ENCODE data around the gene MRAP.

Gene MRAP

GRCh38 chr21:32347977-32348376 lies 49.3 kb downstream of the MRAP start:
- Histone ChIP-seq H3K36me3 (ENCODE audit: insufficient read depth, low read length) (peaks cover 74% of the 10 kb centered on the region), H3K27ac (ENCODE audit: low read depth, low read length) (no peak overlapping the region), H3K4me1 (ENCODE audit: control insufficient read depth, insufficient read depth, low read length, unreplicated experiment) (no peaks in the 10 kb centered on the region), H3K79me2 (ENCODE audit: control insufficient read depth, insufficient read depth, low read length, unreplicated experiment) (no peaks in the 10 kb centered on the region), H2AFZ (ENCODE audit: low read length, unreplicated experiment) (no peak overlapping the region), H3K27me3 (ENCODE audit: insufficient read depth, low read length) (no peaks in the 10 kb centered on the region), H3K4me3 (ENCODE audit: low read depth, low read length) (no peak overlapping the region)

GRCh38 chr21:32348604-32349332 lies 50.1 kb downstream of the MRAP start:
- Histone ChIP-seq H3K27ac (ENCODE audit: low read depth, low read length) (no peak overlapping the region), H2AFZ (ENCODE audit: low read length, unreplicated experiment) (no peak overlapping the region), H3K4me1 (ENCODE audit: control insufficient read depth, insufficient read depth, low read length, unreplicated experiment) (no peaks in the 10 kb centered on the region), H3K79me2 (ENCODE audit: control insufficient read depth, insufficient read depth, low read length, unreplicated experiment) (peaks cover 2% of the 10 kb centered on the region), H3K4me3 (ENCODE audit: low read depth, low read length) (no peak overlapping the region), H3K36me3 (ENCODE audit: insufficient read depth, low read length) (peaks cover 74% of the 10 kb centered on the region), H3K27me3 (ENCODE audit: insufficient read depth, low read length) (no peaks in the 10 kb centered on the region)

GRCh38 chr21:32349333-32349944 lies 50.8 kb downstream of the MRAP start:
- no peak overlapping the region for H2AFZ ChIP-seq (ENCODE audit: low read length, unreplicated experiment)
- no peaks in the 10 kb centered on the region for H3K4me1 ChIP-seq (ENCODE audit: control insufficient read depth, insufficient read depth, low read length, unreplicated experiment)
- H3K79me2 ChIP-seq (ENCODE audit: control insufficient read depth, insufficient read depth, low read length, unreplicated experiment): peaks cover 5% of the 10 kb centered on the region
- H3K36me3 ChIP-seq (ENCODE audit: insufficient read depth, low read length): peaks cover 73% of the 10 kb centered on the region
- H3K27me3 ChIP-seq (ENCODE audit: insufficient read depth, low read length): no peaks in the 10 kb centered on the region
- H3K27ac ChIP-seq (ENCODE audit: low read depth, low read length): no peak overlapping the region
- no peak overlapping the region for H3K4me3 ChIP-seq (ENCODE audit: low read depth, low read length)

GRCh38 chr21:32350211-32350980 lies 51.7 kb downstream of the MRAP start:
- Histone ChIP-seq H3K4me1 (ENCODE audit: control insufficient read depth, insufficient read depth, low read length, unreplicated experiment) (no peaks in the 10 kb centered on the region), H2AFZ (ENCODE audit: low read length, unreplicated experiment) (no peak overlapping the region), H3K4me3 (ENCODE audit: low read depth, low read length) (no peak overlapping the region), H3K79me2 (ENCODE audit: control insufficient read depth, insufficient read depth, low read length, unreplicated experiment) (peaks cover 5% of the 10 kb centered on the region), H3K27me3 (ENCODE audit: insufficient read depth, low read length) (no peaks in the 10 kb centered on the region), H3K36me3 (ENCODE audit: insufficient read depth, low read length) (peaks cover 73% of the 10 kb centered on the region), H3K27ac (ENCODE audit: low read depth, low read length) (no peak overlapping the region)

- Histone ChIP-seq H3K36me3 (ENCODE audit: insufficient read depth, low read length) (peaks cover 70% of the 10 kb centered on the region), H3K4me3 (ENCODE audit: low read depth, low read length) (no peak overlapping the region), H3K4me1 (ENCODE audit: control insufficient read depth, insufficient read depth, low read length, unreplicated experiment) (no peaks in the 10 kb centered on the region), H3K79me2 (ENCODE audit: control insufficient read depth, insufficient read depth, low read length, unreplicated experiment) (peaks cover 5% of the 10 kb centered on the region), H3K27me3 (ENCODE audit: insufficient read depth, low read length) (no peaks in the 10 kb centered on the region), H2AFZ (ENCODE audit: low read length, unreplicated experiment) (no peak overlapping the region), H3K27ac (ENCODE audit: low read depth, low read length) (no peak overlapping the region)
These were observed 52.3 kb downstream of the MRAP start for GRCh38 chr21:32350981-32351380.

- Histone ChIP-seq H3K36me3 (ENCODE audit: insufficient read depth, low read length) (peaks cover 70% of the 10 kb centered on the region), H2AFZ (ENCODE audit: low read length, unreplicated experiment) (no peak overlapping the region), H3K4me3 (ENCODE audit: low read depth, low read length) (no peak overlapping the region), H3K27me3 (ENCODE audit: insufficient read depth, low read length) (no peaks in the 10 kb centered on the region), H3K79me2 (ENCODE audit: control insufficient read depth, insufficient read depth, low read length, unreplicated experiment) (peaks cover 5% of the 10 kb centered on the region), H3K4me1 (ENCODE audit: control insufficient read depth, insufficient read depth, low read length, unreplicated experiment) (no peaks in the 10 kb centered on the region), H3K27ac (ENCODE audit: low read depth, low read length) (no peak overlapping the region)
These were observed 52.8 kb downstream of the MRAP start for GRCh38 chr21:32351428-32351827.

GRCh38 chr21:32352526-32352925 lies 53.9 kb downstream of the MRAP start:
- H3K27ac ChIP-seq (ENCODE audit: low read depth, low read length): no peak overlapping the region
- H3K4me3 ChIP-seq (ENCODE audit: low read depth, low read length): no peak overlapping the region
- no peak overlapping the region for H2AFZ ChIP-seq (ENCODE audit: low read length, unreplicated experiment)
- peaks cover 68% of the 10 kb centered on the region for H3K36me3 ChIP-seq (ENCODE audit: insufficient read depth, low read length)
- H3K27me3 ChIP-seq (ENCODE audit: insufficient read depth, low read length): no peaks in the 10 kb centered on the region
- no peaks in the 10 kb centered on the region for H3K4me1 ChIP-seq (ENCODE audit: control insufficient read depth, insufficient read depth, low read length, unreplicated experiment)
- peaks cover 5% of the 10 kb centered on the region for H3K79me2 ChIP-seq (ENCODE audit: control insufficient read depth, insufficient read depth, low read length, unreplicated experiment)

- Histone ChIP-seq H3K36me3 (ENCODE audit: insufficient read depth, low read length) (peaks cover 65% of the 10 kb centered on the region), H2AFZ (ENCODE audit: low read length, unreplicated experiment) (no peak overlapping the region), H3K27ac (ENCODE audit: low read depth, low read length) (no peak overlapping the region), H3K79me2 (ENCODE audit: control insufficient read depth, insufficient read depth, low read length, unreplicated experiment) (peaks cover 5% of the 10 kb centered on the region), H3K27me3 (ENCODE audit: insufficient read depth, low read length) (no peaks in the 10 kb centered on the region), H3K4me1 (ENCODE audit: control insufficient read depth, insufficient read depth, low read length, unreplicated experiment) (no peaks in the 10 kb centered on the region), H3K4me3 (ENCODE audit: low read depth, low read length) (no peak overlapping the region)
These were observed 54.5 kb downstream of the MRAP start for GRCh38 chr21:32353002-32353711.

GRCh38 chr21:32356874-32357395 lies 58.3 kb downstream of the MRAP start:
- H2AFZ ChIP-seq (ENCODE audit: low read length, unreplicated experiment): no peak overlapping the region
- H3K36me3 ChIP-seq (ENCODE audit: insufficient read depth, low read length): peaks cover 56% of the 10 kb centered on the region
- no peaks in the 10 kb centered on the region for H3K4me1 ChIP-seq (ENCODE audit: control insufficient read depth, insufficient read depth, low read length, unreplicated experiment)
- H3K79me2 ChIP-seq (ENCODE audit: control insufficient read depth, insufficient read depth, low read length, unreplicated experiment): peaks cover 5% of the 10 kb centered on the region
- no peak overlapping the region for H3K4me3 ChIP-seq (ENCODE audit: low read depth, low read length)
- H3K27ac ChIP-seq (ENCODE audit: low read depth, low read length): no peak overlapping the region
- no peaks in the 10 kb centered on the region for H3K27me3 ChIP-seq (ENCODE audit: insufficient read depth, low read length)

- no peak overlapping the region for H2AFZ ChIP-seq (ENCODE audit: low read length, unreplicated experiment)
- H3K79me2 ChIP-seq (ENCODE audit: control insufficient read depth, insufficient read depth, low read length, unreplicated experiment): no peaks in the 10 kb centered on the region
- no peaks in the 10 kb centered on the region for H3K4me1 ChIP-seq (ENCODE audit: control insufficient read depth, insufficient read depth, low read length, unreplicated experiment)
- H3K4me3 ChIP-seq (ENCODE audit: low read depth, low read length): no peak overlapping the region
- H3K27ac ChIP-seq (ENCODE audit: low read depth, low read length): no peak overlapping the region
- peaks cover 48% of the 10 kb centered on the region for H3K36me3 ChIP-seq (ENCODE audit: insufficient read depth, low read length)
- H3K27me3 ChIP-seq (ENCODE audit: insufficient read depth, low read length): no peaks in the 10 kb centered on the region
These were observed 61.1 kb downstream of the MRAP start for GRCh38 chr21:32359719-32360260.
